Chondrocyte (in vitro differentiated cells): Measurements from ENCODE around the gene TST. TPM values are rescaled to one million over a fixed set of nuclear protein-coding genes. Genes with fewer than 3 reads are reported as not detected.

Experiments used
- DNase-seq: peaks from one replicate; pipeline ENCODE4 v3.0.0; 2021; ENCODE audit warnings: mixed read lengths, low spot score
- H3K27ac Mint-ChIP-seq: one replicate; pipeline ENCODE4 v1.8.0; 2021; ENCODE audit warnings: mild to moderate bottlenecking, moderate library complexity, mixed read lengths; ENCODE audit not compliant: unreplicated experiment
- H3K27me3 Mint-ChIP-seq: 2 replicates; pipeline ENCODE4 v1.8.0; 2021; ENCODE audit warnings: low read depth, mixed read lengths
- H3K36me3 Mint-ChIP-seq: 2 replicates; pipeline ENCODE4 v1.8.0; 2021; ENCODE audit warnings: low read depth, mixed read lengths
- H3K4me1 Mint-ChIP-seq: 2 replicates; pipeline ENCODE4 v1.8.0; 2021; ENCODE audit warnings: low read depth, mild to moderate bottlenecking, mixed read lengths
- H3K4me3 Mint-ChIP-seq: one replicate; pipeline ENCODE4 v1.8.0; 2021; ENCODE audit warnings: mild to moderate bottlenecking, moderate library complexity, mixed read lengths; ENCODE audit not compliant: unreplicated experiment
- H3K9me3 Mint-ChIP-seq: 2 replicates; pipeline ENCODE4 v1.8.0; 2021; ENCODE audit warnings: low read depth, mixed read lengths
- total RNA-seq: library from RNA; stranded (reverse); gene quantifications from 3 replicates; pipeline ENCODE4 v1.2.1, GENCODE V29; 2021
- TF ChIP-seq, protein P1 (sequence below): fragments of 200-600 bp; sonication (generic); IDR thresholded peaks from 2 replicates; pipeline ENCODE4 v1.5.0; 2021; ENCODE audit warnings: antibody characterized with exemption, mild to moderate bottlenecking, moderate library complexity

Gene TST
- total RNA-seq, 1 donor from 2014 or later, result 24.9 TPM

GRCh38 chr22:37056246-37056645 lies 37.0 kb upstream of the TST start:
- Mint-ChIP-seq H3K36me3 (peaks cover 15% of the 10 kb centered on the region), H3K27ac (no peak overlapping the region), H3K4me3 (no peak overlapping the region), H3K4me1 (peaks cover 12% of the 10 kb centered on the region), H3K27me3 (no peaks in the 10 kb centered on the region), H3K9me3 (no peaks in the 10 kb centered on the region)
- TF ChIP-seq, protein P1, sequence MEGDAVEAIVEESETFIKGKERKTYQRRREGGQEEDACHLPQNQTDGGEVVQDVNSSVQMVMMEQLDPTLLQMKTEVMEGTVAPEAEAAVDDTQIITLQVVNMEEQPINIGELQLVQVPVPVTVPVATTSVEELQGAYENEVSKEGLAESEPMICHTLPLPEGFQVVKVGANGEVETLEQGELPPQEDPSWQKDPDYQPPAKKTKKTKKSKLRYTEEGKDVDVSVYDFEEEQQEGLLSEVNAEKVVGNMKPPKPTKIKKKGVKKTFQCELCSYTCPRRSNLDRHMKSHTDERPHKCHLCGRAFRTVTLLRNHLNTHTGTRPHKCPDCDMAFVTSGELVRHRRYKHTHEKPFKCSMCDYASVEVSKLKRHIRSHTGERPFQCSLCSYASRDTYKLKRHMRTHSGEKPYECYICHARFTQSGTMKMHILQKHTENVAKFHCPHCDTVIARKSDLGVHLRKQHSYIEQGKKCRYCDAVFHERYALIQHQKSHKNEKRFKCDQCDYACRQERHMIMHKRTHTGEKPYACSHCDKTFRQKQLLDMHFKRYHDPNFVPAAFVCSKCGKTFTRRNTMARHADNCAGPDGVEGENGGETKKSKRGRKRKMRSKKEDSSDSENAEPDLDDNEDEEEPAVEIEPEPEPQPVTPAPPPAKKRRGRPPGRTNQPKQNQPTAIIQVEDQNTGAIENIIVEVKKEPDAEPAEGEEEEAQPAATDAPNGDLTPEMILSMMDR, result no peak
- DNase-seq, result no peak

DNA sequence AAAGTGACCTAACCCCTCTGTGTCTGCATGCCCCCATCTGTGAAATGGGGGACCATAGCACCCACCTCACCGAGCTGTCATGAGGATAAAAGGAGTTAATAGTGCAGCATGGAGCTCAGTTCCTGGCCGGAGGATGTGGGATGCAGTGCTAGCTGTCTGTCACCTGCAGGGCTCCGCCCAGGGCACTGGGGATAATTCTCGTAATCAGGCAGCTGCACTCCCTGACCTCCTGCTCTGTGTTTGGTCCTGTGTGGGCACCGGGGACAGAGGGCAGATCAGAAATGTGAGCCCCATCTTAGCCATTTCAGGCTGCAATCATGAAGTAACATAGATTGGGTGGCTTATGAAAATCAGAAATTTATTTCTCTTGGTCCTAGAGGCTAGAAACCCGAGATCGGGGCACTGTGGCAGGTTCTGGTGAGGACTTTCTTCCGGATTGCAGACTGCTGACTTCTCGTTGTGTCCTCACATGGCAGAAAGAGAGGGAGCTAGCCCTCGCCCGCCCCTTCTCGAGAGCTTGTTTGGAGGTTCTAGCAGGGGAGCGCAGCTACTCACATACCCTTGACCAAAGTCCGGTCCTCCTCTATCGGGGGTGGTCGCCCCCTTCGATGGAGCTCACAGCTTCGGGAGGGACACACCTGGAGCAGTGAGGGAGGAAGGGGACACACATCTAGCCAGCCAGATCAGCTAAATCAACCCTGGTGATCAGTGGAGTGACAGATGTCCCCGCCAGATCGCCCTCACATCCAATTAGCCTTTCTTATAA lies 35.5 kb upstream of the TST start:
- Mint-ChIP-seq H3K4me3 (no peak overlapping the region), H3K4me1 (peaks cover 12% of the 10 kb centered on the region), H3K9me3 (no peaks in the 10 kb centered on the region), H3K27me3 (no peaks in the 10 kb centered on the region), H3K27ac (no peak overlapping the region), H3K36me3 (peaks cover 12% of the 10 kb centered on the region)
- no peak for DNase-seq
- TF ChIP-seq, protein P1, result no peak

- Mint-ChIP-seq H3K4me3 (no peak overlapping the region), H3K36me3 (peaks cover 12% of the 10 kb centered on the region)
- TF ChIP-seq, protein P1, result no peak
Observed at GRCh38 chr22:37054056-37054395, 34.8 kb upstream of the TST start.

GRCh38 chr22:37053310-37054055 lies 34.2 kb upstream of the TST start:
- Mint-ChIP-seq H3K9me3 (no peaks in the 10 kb centered on the region), H3K4me1 (peaks cover 12% of the 10 kb centered on the region), H3K27ac (no peak overlapping the region), H3K36me3 (peaks cover 12% of the 10 kb centered on the region), H3K4me3 (no peak overlapping the region), H3K27me3 (no peaks in the 10 kb centered on the region)
- DNase-seq, result no peak
- TF ChIP-seq, protein P1, result no peak

More at GRCh38 chr22:37054056-37054395, 34.8 kb upstream of the TST start:
- no peak for DNase-seq
- peaks cover 12% of the 10 kb centered on the region for H3K4me1 Mint-ChIP-seq
- H3K27ac Mint-ChIP-seq, result no peak overlapping the region
- no peaks in the 10 kb centered on the region for H3K27me3 Mint-ChIP-seq
- no peaks in the 10 kb centered on the region for H3K9me3 Mint-ChIP-seq

GRCh38 chr22:37052386-37053309 lies 33.4 kb upstream of the TST start:
- TF ChIP-seq, protein P1, result no peak
- no peak overlapping the region for H3K27ac Mint-ChIP-seq
- H3K4me3 Mint-ChIP-seq, result peak overlapping the region; percentile 71
- no peaks in the 10 kb centered on the region for H3K27me3 Mint-ChIP-seq
- no peaks in the 10 kb centered on the region for H3K9me3 Mint-ChIP-seq
- peaks cover 12% of the 10 kb centered on the region for H3K4me1 Mint-ChIP-seq
- H3K36me3 Mint-ChIP-seq, result peaks cover 10% of the 10 kb centered on the region
- no peak for DNase-seq
